ENCODE results near the gene MLLT3. TPM values are rescaled to one million over a fixed set of nuclear protein-coding genes. Genes with fewer than 3 reads are reported as not detected.

Gene MLLT3
- total and polyA plus RNA-seq, 2 of the 8 experiments (the other 6 are each of a cell fraction or from before 2014, with no cell fraction given) = 5.9 to 9.6 TPM

GRCh38 chr9:20361229-20361628 is 261.1 kb downstream of the MLLT3 start:
- ChIA-PET CTCF (ENCODE audit: partially characterized antibody) (no interaction called here), POLR2A (ENCODE audit: partially characterized antibody) (no interaction called here)
- WGBS, 2 experiments (ENCODE audit: extremely low coverage in 1 of 2, insufficient coverage in 1 of 2, insufficient read length in 1 of 2, insufficient replicate concordance in 2 of 2, low coverage in 1 of 2, low lambda C conversion rate in 2 of 2, missing lambda C conversion rate in 1 of 2) = 86% methylated on average over 5 of the region's 5 CpGs; no CpG with 5 or more reads in 1 of the 2 experiments

More at GRCh38 chr9:20361229-20361628, 261.1 kb downstream of the MLLT3 start:
- Histone ChIP-seq H2BK5ac (ENCODE audit: low read depth, low read length) (no peak overlapping the region), H3K23ac (ENCODE audit: insufficient read length) (no peak overlapping the region), H2BK12ac (ENCODE audit: low read depth, low read length) (no peak overlapping the region), H2AK5ac (ENCODE audit: low read depth, low read length) (no peak overlapping the region), H4K20me1 (replicated peaks in 1 of 2; ENCODE audit: control insufficient read depth in 1 of 2, insufficient read depth in 2 of 2, low read length in 2 of 2) (no peaks in the 10 kb centered on the region), H2BK15ac (ENCODE audit: low read length) (no peak overlapping the region), H3K4me1 (replicated peaks in 1 of 4; ENCODE audit: control insufficient read depth in 3 of 4, insufficient read depth in 4 of 4, low read length in 3 of 4) (peaks cover 0 to 7% (median 2%) of the 10 kb centered on the region in 4 experiments; a peak in 4 of 7 replicates), H2AFZ (ENCODE audit: low read length) (no peak overlapping the region), H3K36me3 (ENCODE audit: control insufficient read depth in 2 of 4, insufficient read depth in 4 of 4, low read length in 3 of 4) (no peaks in the 10 kb centered on the region), H3K4me3 (ENCODE audit: extremely low read depth in 1 of 4, insufficient read depth in 2 of 4, low read depth in 3 of 4, low read length in 4 of 4) (no peak overlapping the region), H3K79me2 (ENCODE audit: control insufficient read depth in 1 of 2, insufficient read depth in 2 of 2, low read length in 2 of 2) (no peaks in the 10 kb centered on the region), H3K79me1 (ENCODE audit: low read depth, low read length) (no peaks in the 10 kb centered on the region), H3K14ac (ENCODE audit: insufficient read length) (no peak overlapping the region), H3K23me2 (ENCODE audit: low read depth, low read length) (peaks cover 2% of the 10 kb centered on the region; the same call in 1 of the 2 replicates), H3K27me3 (replicated peaks in 1 of 4; ENCODE audit: control insufficient read depth in 3 of 4, extremely low read depth in 1 of 4, insufficient read depth in 3 of 4, low read length in 3 of 4) (no peaks in the 10 kb centered on the region), H3K4me2 (ENCODE audit: insufficient read depth in 1 of 2, low read depth in 2 of 2, low read length in 2 of 2) (no peak overlapping the region), H3K9me3 (ENCODE audit: insufficient read depth in 2 of 2, low read depth in 1 of 2, low read length in 1 of 2) (no peaks in the 10 kb centered on the region), H4K8ac (ENCODE audit: extremely low read depth, insufficient read depth, low read length) (no peak overlapping the region), H4K5ac (ENCODE audit: insufficient read length, low read depth, low read length) (no peak overlapping the region), H3K56ac (replicated peaks; ENCODE audit: insufficient read length, low read depth, low read length) (no peak overlapping the region), H2BK120ac (replicated peaks; ENCODE audit: low read depth, low read length) (no peak overlapping the region), H3K4ac (replicated peaks; ENCODE audit: insufficient read length, low read depth, low read length) (no peak overlapping the region), H3K9ac (replicated peaks in 1 of 4; ENCODE audit: extremely low read depth in 1 of 4, low read depth in 3 of 4, low read length in 3 of 4) (no peak overlapping the region), H3K18ac (ENCODE audit: extremely low read depth, low read length) (no peak overlapping the region), H3K27ac (ENCODE audit: low read depth, low read length) (no peak overlapping the region), H4K91ac (replicated peaks; ENCODE audit: insufficient read length, low read length) (no peak overlapping the region), H2BK20ac (ENCODE audit: low read length) (no peak overlapping the region)
- TF ChIP-seq MAFK (IDR thresholded peaks at IDR 0.05; ENCODE audit: low read depth, low read length) (no peak), EP300 (IDR thresholded peaks at IDR 0.05; ENCODE audit: borderline replicate concordance in 1 of 2, low read depth in 2 of 2, low read length in 2 of 2) (no peak), CBX5 (IDR thresholded peaks at IDR 0.05; ENCODE audit: low read depth, low read length) (no peak), CREB1 (IDR thresholded peaks at IDR 0.05) (no peak), BCL11A (IDR thresholded peaks at IDR 0.05; ENCODE audit: low read depth in 2 of 2, low read length in 2 of 2) (no peak), SP4 (IDR thresholded peaks at IDR 0.05; ENCODE audit: low read length) (no peak), NRF1 (IDR thresholded peaks at IDR 0.05; ENCODE audit: low read depth, low read length) (no peak), EGR1 (IDR thresholded peaks at IDR 0.05; ENCODE audit: borderline replicate concordance, low read depth, low read length) (no peak), EZH2 (IDR thresholded peaks at IDR 0.05; ENCODE audit: low read depth, low read length, severe bottlenecking) (no peak), CEBPB (IDR thresholded peaks at IDR 0.05; ENCODE audit: low read depth, low read length) (no peak), TEAD4 (IDR thresholded peaks at IDR 0.05; ENCODE audit: low read depth, low read length) (no peak)
- TF ChIP-seq, protein P1, sequence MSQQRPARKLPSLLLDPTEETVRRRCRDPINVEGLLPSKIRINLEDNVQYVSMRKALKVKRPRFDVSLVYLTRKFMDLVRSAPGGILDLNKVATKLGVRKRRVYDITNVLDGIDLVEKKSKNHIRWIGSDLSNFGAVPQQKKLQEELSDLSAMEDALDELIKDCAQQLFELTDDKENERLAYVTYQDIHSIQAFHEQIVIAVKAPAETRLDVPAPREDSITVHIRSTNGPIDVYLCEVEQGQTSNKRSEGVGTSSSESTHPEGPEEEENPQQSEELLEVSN (IDR thresholded peaks at IDR 0.05) = no peak
- FAIRE-seq = no peak
- DNase-seq (ENCODE audit: low read depth in 1 of 2, low spot score in 2 of 2) = no peak

Measured in H1 (cell line).